Mesenchymal stem cell (in vitro differentiated cells and primary cell): ENCODE measurements around the gene CLINT1. TPM values are rescaled to one million over a fixed set of nuclear protein-coding genes. Genes with fewer than 3 reads are reported as not detected.

Experiments used
- DNase-seq: peaks from one replicate; pipeline ENCODE4 v3.0.0-alpha.2; 2013
- H2AFZ ChIP-seq: one replicate; pipeline ENCODE4 v1.6.1; 2013; ENCODE audit warnings: low read depth, mild to moderate bottlenecking, control low read depth, inconsistent platforms, low read length, moderate library complexity
- H2AK5ac ChIP-seq: 2 replicates; pipeline ENCODE4 v1.6.1; 2013; ENCODE audit warnings: low read length, moderate library complexity, mild to moderate bottlenecking, inconsistent platforms; ENCODE audit not compliant: severe bottlenecking
- H2BK120ac ChIP-seq: one replicate; pipeline ENCODE4 v1.6.1; 2013; ENCODE audit warnings: low read depth, mild to moderate bottlenecking, inconsistent platforms, low read length, moderate library complexity
- H2BK12ac ChIP-seq, 2 experiments: one replicate each; pipeline ENCODE4 v1.6.1; 2013; ENCODE audit warnings: inconsistent platforms in 2 of 2, low read length in 2 of 2, mild to moderate bottlenecking in 2 of 2, moderate library complexity in 2 of 2, control low read depth in 1 of 2
- H2BK15ac ChIP-seq: one replicate; pipeline ENCODE4 v1.6.1; 2013; ENCODE audit warnings: mild to moderate bottlenecking, low read depth, inconsistent platforms; ENCODE audit not compliant: poor library complexity, severe bottlenecking
- H2BK5ac ChIP-seq: 2 replicates; pipeline ENCODE4 v1.6.1; 2013; ENCODE audit warnings: low read depth, mild to moderate bottlenecking, low read length, control low read depth, inconsistent platforms; ENCODE audit not compliant: poor library complexity, severe bottlenecking
- H3K14ac ChIP-seq, 2 experiments: one replicate each; pipeline ENCODE4 v1.6.1; 2013; ENCODE audit warnings: inconsistent platforms in 2 of 2, low read length in 2 of 2, control low read depth in 1 of 2, mild to moderate bottlenecking in 1 of 2, moderate library complexity in 1 of 2
- H3K18ac ChIP-seq, 2 experiments: one replicate each; pipeline ENCODE4 v1.6.1; 2013; ENCODE audit warnings: inconsistent platforms in 2 of 2, low read length in 2 of 2, control low read depth in 1 of 2, low read depth in 1 of 2, mild to moderate bottlenecking in 1 of 2
- H3K23ac ChIP-seq, 2 experiments: one replicate each; pipeline ENCODE4 v1.6.1; 2013; ENCODE audit warnings: inconsistent platforms in 2 of 2, low read length in 2 of 2, mild to moderate bottlenecking in 2 of 2, moderate library complexity in 2 of 2, control low read depth in 1 of 2
- H3K27ac ChIP-seq: 2 replicates; pipeline ENCODE4 v1.5.1; 2013; ENCODE audit warnings: mild to moderate bottlenecking, moderate library complexity, low read length, control low read depth, inconsistent platforms; ENCODE audit not compliant: poor library complexity, severe bottlenecking
- H3K27me3 ChIP-seq, 2 experiments: 2 replicates each; pipeline versions ENCODE4 v1.6.1 to v1.7.0; 2013; ENCODE audit warnings: low read length in 2 of 2, mild to moderate bottlenecking in 2 of 2, moderate library complexity in 2 of 2, control low read depth in 1 of 2, inconsistent platforms in 1 of 2; ENCODE audit not compliant: control insufficient read depth in 1 of 2, insufficient read depth in 1 of 2
- H3K36me3 ChIP-seq, 2 experiments: 2 replicates each; pipeline versions ENCODE4 v1.6.1 to v1.7.0; 2013; ENCODE audit warnings: low read length in 2 of 2, control low read depth in 1 of 2, inconsistent platforms in 1 of 2, low read depth in 1 of 2, mild to moderate bottlenecking in 1 of 2; ENCODE audit not compliant: insufficient read depth in 2 of 2, control insufficient read depth in 1 of 2
- H3K4ac ChIP-seq, 2 experiments: one replicate each; pipeline ENCODE4 v1.6.1; 2013; ENCODE audit warnings: inconsistent platforms in 2 of 2, low read length in 2 of 2, mild to moderate bottlenecking in 2 of 2, moderate library complexity in 2 of 2, control low read depth in 1 of 2, low read depth in 1 of 2
- H3K4me1 ChIP-seq: 2 replicates; pipeline ENCODE4 v1.6.1; 2013; ENCODE audit warnings: low read depth, low read length, control low read depth; ENCODE audit not compliant: control insufficient read depth, insufficient read depth
- H3K4me2 ChIP-seq: 2 replicates; pipeline ENCODE4 v1.6.1; 2013; ENCODE audit warnings: low read length, mild to moderate bottlenecking, inconsistent platforms; ENCODE audit not compliant: poor library complexity, severe bottlenecking
- H3K4me3 ChIP-seq, 2 experiments: 2 replicates each; pipeline versions ENCODE4 v1.5.1 to v1.7.0; 2013; ENCODE audit warnings: low read length in 2 of 2, mild to moderate bottlenecking in 2 of 2, control low read depth in 1 of 2, low read depth in 1 of 2; ENCODE audit not compliant: insufficient read depth in 1 of 2
- H3K79me1 ChIP-seq: replicated peaks from 2 replicates; pipeline ENCODE4 v1.6.1; 2013; ENCODE audit warnings: mild to moderate bottlenecking, control low read depth, low read length, inconsistent platforms; ENCODE audit not compliant: poor library complexity, severe bottlenecking
- H3K9ac ChIP-seq: 2 replicates; pipeline ENCODE4 v1.7.0; 2013; ENCODE audit warnings: mild to moderate bottlenecking, low read length, moderate library complexity
- H3K9me3 ChIP-seq: 2 replicates; pipeline ENCODE4 v1.7.0; 2013; ENCODE audit warnings: mild to moderate bottlenecking, low read length; ENCODE audit not compliant: control insufficient read depth
- H4K8ac ChIP-seq: one replicate; pipeline ENCODE4 v1.6.1; 2013; ENCODE audit warnings: inconsistent platforms, mild to moderate bottlenecking, low read length, moderate library complexity
- H4K91ac ChIP-seq: one replicate; pipeline ENCODE4 v1.6.1; 2013; ENCODE audit warnings: mild to moderate bottlenecking, low read length, inconsistent platforms
- WGBS: methylation state at CpG from one replicate; pipeline ENCODE4 v1.1.7; 2013; ENCODE audit warnings: mixed read lengths; 5-methylcytosine and 5-hydroxymethylcytosine counted together
- polyA plus RNA-seq, 2 experiments: library from polyadenylated mRNA; stranded (reverse); fragments of 200-250 nt; gene quantifications; one replicate each; pipeline ENCODE4 v1.2.3, GENCODE V29; 2013

Gene CLINT1
- polyA plus RNA-seq (2013, experiment 1 of 2), result 61.1 TPM
- 61.0 TPM for polyA plus RNA-seq (2013, experiment 2 of 2)

GRCh38 chr5:157858527-157859226 lies at the start of gene CLINT1:
Gene CLINT1, minus strand, starts transcription at chr5:157859145. Its CDS starts 175 bp downstream, at chr5:157858970.
- Histone ChIP-seq H2BK12ac (peak within 1 kb of the TSS in 1 of 2 experiments; percentile 83), H2BK5ac (peak within 1 kb of the TSS; percentile 37), H3K79me1 (no peaks in the 10 kb centered on the region), H2BK15ac (peak within 1 kb of the TSS; percentile 92), H3K9ac (peak within 1 kb of the TSS; percentile 94), H3K4me3 (peak within 1 kb of the TSS; percentile 96 to 100), H2BK120ac (no peak within 1 kb of the TSS), H3K4me2 (peak within 1 kb of the TSS; percentile 73), H3K23ac (peak within 1 kb of the TSS in 1 of 2 experiments; percentile 100), H4K8ac (peak within 1 kb of the TSS; percentile 93), H3K36me3 (no peaks in the 10 kb centered on the region), H3K14ac (peak within 1 kb of the TSS in 1 of 2 experiments; percentile 99), H2AK5ac (no peak within 1 kb of the TSS), H3K27ac (peak within 1 kb of the TSS; percentile 38), H3K4ac (peak within 1 kb of the TSS; percentile 66 to 98), H2AFZ (peak within 1 kb of the TSS; percentile 84), H3K4me1 (peaks cover 5% of the 10 kb centered on the region), H3K27me3 (no peaks in the 10 kb centered on the region), H3K18ac (peak within 1 kb of the TSS; percentile 96 to 99), H3K9me3 (no peaks in the 10 kb centered on the region), H4K91ac (peak within 1 kb of the TSS; percentile 98)
- DNase-seq, result peak; percentile 90
- under 1% methylated on average over 31 of the region's 59 CpGs for WGBS

- H2BK12ac ChIP-seq, result no peak overlapping the region
- no peaks in the 10 kb centered on the region for H3K36me3 ChIP-seq
- no peak overlapping the region for H3K27ac ChIP-seq
- H3K9ac ChIP-seq, result no peak overlapping the region
- H2AFZ ChIP-seq, result no peak overlapping the region
- no peak overlapping the region for H2BK15ac ChIP-seq
- no peaks in the 10 kb centered on the region for H3K79me1 ChIP-seq
- DNase-seq, result no peak
- no peaks in the 10 kb centered on the region for H3K9me3 ChIP-seq
- no peak overlapping the region for H3K4me3 ChIP-seq
- WGBS, result 80% methylated on average over 1 of the region's 1 CpG
- H3K27me3 ChIP-seq, result no peaks in the 10 kb centered on the region
- no peak overlapping the region for H3K14ac ChIP-seq
- H3K4ac ChIP-seq, result no peak overlapping the region
- no peak overlapping the region for H4K8ac ChIP-seq
- H4K91ac ChIP-seq, result no peak overlapping the region
- no peak overlapping the region for H2BK5ac ChIP-seq
- H3K18ac ChIP-seq, result no peak overlapping the region
- no peak overlapping the region for H2BK120ac ChIP-seq
- H3K4me1 ChIP-seq, result no peaks in the 10 kb centered on the region
- H3K4me2 ChIP-seq, result no peak overlapping the region
- H2AK5ac ChIP-seq, result no peak overlapping the region
- no peak overlapping the region for H3K23ac ChIP-seq
These were observed 49.5 kb upstream of the CLINT1 start for GRCh38 chr5:157908459-157908858.

- no peak overlapping the region for H2BK120ac ChIP-seq
- H2BK12ac ChIP-seq, result no peak overlapping the region
- H2AFZ ChIP-seq, result no peak overlapping the region
- no peak overlapping the region for H3K4ac ChIP-seq
- H3K18ac ChIP-seq, result no peak overlapping the region
- H3K14ac ChIP-seq, result no peak overlapping the region
- H3K9ac ChIP-seq, result no peak overlapping the region
- H3K4me2 ChIP-seq, result no peak overlapping the region
- H2AK5ac ChIP-seq, result no peak overlapping the region
- H3K27ac ChIP-seq, result no peak overlapping the region
- H4K91ac ChIP-seq, result no peak overlapping the region
- H4K8ac ChIP-seq, result no peak overlapping the region
- no peak overlapping the region for H2BK15ac ChIP-seq
- no peak overlapping the region for H2BK5ac ChIP-seq
- no peaks in the 10 kb centered on the region for H3K4me1 ChIP-seq
- no peaks in the 10 kb centered on the region for H3K9me3 ChIP-seq
- no peaks in the 10 kb centered on the region for H3K36me3 ChIP-seq
- H3K23ac ChIP-seq, result no peak overlapping the region
- H3K27me3 ChIP-seq, result no peaks in the 10 kb centered on the region
- 100% methylated on average over 1 of the region's 3 CpGs for WGBS
- H3K4me3 ChIP-seq, result no peak overlapping the region
- DNase-seq, result no peak
- no peaks in the 10 kb centered on the region for H3K79me1 ChIP-seq
These were observed 48.5 kb upstream of the CLINT1 start for GRCh38 chr5:157907479-157907878.

- H3K4ac ChIP-seq, result no peak overlapping the region
- no peak overlapping the region for H3K18ac ChIP-seq
- no peaks in the 10 kb centered on the region for H3K27me3 ChIP-seq
- H3K23ac ChIP-seq, result no peak overlapping the region
- H3K36me3 ChIP-seq, result no peaks in the 10 kb centered on the region
- H3K4me2 ChIP-seq, result no peak overlapping the region
- H2AFZ ChIP-seq, result no peak overlapping the region
- 79% methylated on average over 2 of the region's 2 CpGs for WGBS
- no peak overlapping the region for H2BK5ac ChIP-seq
- no peak overlapping the region for H4K8ac ChIP-seq
- no peak overlapping the region for H2BK12ac ChIP-seq
- H3K9ac ChIP-seq, result no peak overlapping the region
- H2BK15ac ChIP-seq, result no peak overlapping the region
- H3K4me3 ChIP-seq, result no peak overlapping the region
- no peaks in the 10 kb centered on the region for H3K9me3 ChIP-seq
- peaks cover 2% of the 10 kb centered on the region for H3K4me1 ChIP-seq
- DNase-seq, result no peak
- no peak overlapping the region for H4K91ac ChIP-seq
- H3K27ac ChIP-seq, result no peak overlapping the region
- no peak overlapping the region for H2BK120ac ChIP-seq
- no peaks in the 10 kb centered on the region for H3K79me1 ChIP-seq
- no peak overlapping the region for H3K14ac ChIP-seq
- H2AK5ac ChIP-seq, result no peak overlapping the region
These were observed 44.1 kb upstream of the CLINT1 start for GRCh38 chr5:157903117-157903450.
